Activated naive CD4-positive, alpha-beta T cell treated with anti-CD3 and anti-CD28 coated beads, Interleukin-2, amount 50 U/mL, for 72 hours (primary cell): ENCODE measurements around the gene IFIH1. TPM values are rescaled to one million over a fixed set of nuclear protein-coding genes. Genes with fewer than 3 reads are reported as not detected.
A peak's percentile ranks its signal among the peaks of the same experiment; 100 is the strongest.

ENCODE experiments used
- ATAC-seq, 2 donors: fragments of 150-1000 bp; cut with Tn5 transposase; 2 replicates each; pipeline ENCODE4 v1.10.0; 2021; ENCODE audit warnings: mild to moderate bottlenecking in 2 of 2, moderate library complexity in 2 of 2
- DNase-seq, 2 donors: peaks; one replicate each; pipeline ENCODE4 v3.0.0; 2021 to 2022; ENCODE audit warnings: low spot score in 2 of 2
- H3K27ac Mint-ChIP-seq, 2 donors: one replicate each; pipeline ENCODE4 v1.8.0; 2022; ENCODE audit warnings: mild to moderate bottlenecking in 2 of 2, mixed read lengths in 2 of 2
- H3K36me3 Mint-ChIP-seq, 2 donors: one replicate each; pipeline ENCODE4 v1.8.0; 2022; ENCODE audit warnings: mixed read lengths in 2 of 2
- H3K9me3 Mint-ChIP-seq, 2 donors: one replicate each; pipeline ENCODE4 v1.8.0; 2022; ENCODE audit warnings: mixed read lengths in 2 of 2
- total RNA-seq, 2 donors: library from RNA; stranded (reverse); gene quantifications; one replicate each; pipeline ENCODE4 v1.2.3, GENCODE V29; 2022

The IFIH1 gene
- total RNA-seq, 2 donors from 2014 or later: 29.2 to 39.1 TPM

DNA sequence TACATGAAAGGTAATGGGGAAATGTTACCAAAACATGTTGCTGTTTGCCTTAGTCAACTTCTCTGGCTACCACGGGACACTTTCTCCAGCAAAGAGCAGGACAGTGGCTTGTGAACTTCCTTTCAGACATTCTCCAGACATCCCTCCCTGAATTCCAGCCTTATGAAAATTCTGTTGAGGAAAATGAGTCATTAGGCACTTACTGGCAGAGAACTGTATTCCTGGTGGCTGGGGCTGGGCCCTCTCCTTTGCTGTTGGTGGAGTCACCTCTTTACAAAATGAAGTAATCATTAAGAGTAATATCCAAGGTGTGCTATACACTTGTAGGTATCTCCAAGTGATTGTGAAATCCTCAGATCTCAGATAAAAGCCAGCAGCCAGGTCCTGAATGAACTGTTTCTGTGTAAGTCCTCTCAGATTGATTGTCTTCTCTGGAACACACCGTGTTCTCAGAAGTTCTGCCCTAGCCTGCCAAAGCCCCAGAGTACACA, 73.9 kb downstream of the IFIH1 start:
- DNase-seq (no peak), ATAC-seq (no peak)
- no peaks in the 10 kb centered on the region for H3K36me3 Mint-ChIP-seq
- H3K27ac Mint-ChIP-seq: no peak overlapping the region
- no peaks in the 10 kb centered on the region for H3K9me3 Mint-ChIP-seq

DNA sequence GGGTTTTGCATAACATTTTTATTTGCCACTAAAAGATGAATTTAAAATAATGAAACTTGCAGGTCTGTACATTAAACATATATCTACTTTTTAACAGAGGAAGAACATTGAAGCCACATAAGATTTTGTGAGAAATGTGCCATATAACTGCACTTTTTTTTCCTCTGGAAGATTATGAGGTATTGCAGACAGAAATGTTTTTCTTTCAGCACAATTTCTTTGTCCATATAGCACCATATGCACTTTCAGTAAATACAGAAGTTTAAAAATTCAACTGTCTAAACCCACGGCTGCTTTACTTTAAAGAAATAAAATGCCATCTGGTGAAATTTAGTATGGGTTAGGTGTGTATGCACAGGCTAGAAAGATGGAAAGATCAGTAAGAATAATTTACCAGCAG, 74.8 kb downstream of the IFIH1 start:
- no peak for ATAC-seq
- Mint-ChIP-seq H3K27ac (no peak overlapping the region), H3K36me3 (no peaks in the 10 kb centered on the region), H3K9me3 (no peaks in the 10 kb centered on the region)
- no peak for DNase-seq

DNA sequence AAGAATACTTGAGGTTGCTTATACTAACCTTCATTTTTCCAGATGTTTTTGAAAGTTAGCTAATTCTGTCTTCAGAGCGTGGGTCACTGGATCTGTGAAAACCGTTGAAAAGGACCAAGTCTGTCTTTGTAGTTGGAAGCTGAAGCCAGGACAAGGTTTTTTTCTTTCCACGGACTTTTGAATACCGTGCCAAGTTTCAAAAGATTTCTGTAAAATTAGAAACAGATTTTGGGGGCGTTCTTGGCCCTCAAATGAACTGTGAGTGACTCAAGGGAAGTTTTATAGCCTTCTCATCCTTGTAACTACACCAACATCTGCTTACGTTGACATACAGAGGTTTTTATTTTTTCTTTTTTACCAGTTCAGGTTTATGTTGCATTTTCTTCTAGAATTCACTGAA, 75.2 kb downstream of the IFIH1 start, which contains the start of gene FAP:
TSS of gene FAP (minus strand) at position 152 of the 400 bp plus-strand sequence. CDS start at position 34, 118 bp downstream.
- Mint-ChIP-seq H3K36me3 (no peaks in the 10 kb centered on the region), H3K9me3 (no peaks in the 10 kb centered on the region), H3K27ac (no peak within 1 kb of the TSS)
- no peak for ATAC-seq
- DNase-seq: no peak

DNA sequence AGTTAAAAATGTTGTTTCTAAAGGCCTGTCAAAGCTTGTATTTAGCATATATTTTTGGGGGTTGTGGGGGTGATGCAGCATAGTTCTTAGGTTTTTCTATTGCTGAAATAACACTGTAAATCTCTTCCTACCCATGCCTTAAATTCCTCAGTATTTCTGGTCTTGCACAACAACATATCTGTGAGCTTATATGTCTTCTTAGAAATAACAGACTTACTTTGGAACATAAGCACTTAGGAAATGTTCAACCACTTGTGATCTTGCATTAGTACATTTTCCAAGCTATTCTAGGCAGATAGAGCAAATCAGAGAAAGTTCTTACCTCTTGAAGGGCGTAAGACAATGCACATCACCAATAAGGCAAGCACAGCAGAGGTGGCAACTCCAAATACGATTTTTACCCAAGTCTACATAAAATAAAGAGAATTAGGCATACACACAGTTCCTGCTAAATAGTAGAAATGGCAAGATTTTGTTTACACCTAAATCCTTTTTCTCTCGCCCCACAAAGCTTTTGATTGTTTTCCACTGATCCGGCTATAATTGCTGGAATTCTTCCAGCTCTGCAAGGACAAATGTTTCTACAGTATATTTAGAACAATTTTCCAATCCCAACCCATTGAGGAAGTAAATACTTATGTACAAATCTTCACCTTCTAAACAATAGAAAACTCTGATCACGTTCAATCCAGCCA, 75.8 kb downstream of the IFIH1 start:
- Mint-ChIP-seq H3K9me3 (no peaks in the 10 kb centered on the region), H3K36me3 (no peaks in the 10 kb centered on the region), H3K27ac (no peak overlapping the region)
- no peak for DNase-seq
- no peak for ATAC-seq

DNA sequence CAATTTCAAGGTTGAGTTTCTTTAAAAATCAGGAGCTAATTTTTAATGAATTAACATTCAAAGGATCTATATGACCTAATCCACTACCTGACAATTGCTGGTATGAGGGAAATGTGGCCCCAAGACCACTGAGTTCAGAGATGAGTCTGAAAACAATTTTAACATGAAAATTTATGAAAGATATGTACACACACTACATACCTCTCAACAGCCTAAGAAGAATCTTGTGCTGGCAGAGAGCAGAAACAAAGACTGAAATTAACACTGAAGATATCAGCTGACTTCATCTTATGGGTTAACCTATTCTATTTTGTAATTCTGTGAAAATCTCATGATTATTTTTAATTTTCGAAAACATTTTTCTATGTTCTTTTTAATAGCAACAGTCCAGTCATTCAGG, 76.9 kb downstream of the IFIH1 start:
- Mint-ChIP-seq H3K36me3 (no peaks in the 10 kb centered on the region), H3K27ac (no peak overlapping the region)

DNA sequence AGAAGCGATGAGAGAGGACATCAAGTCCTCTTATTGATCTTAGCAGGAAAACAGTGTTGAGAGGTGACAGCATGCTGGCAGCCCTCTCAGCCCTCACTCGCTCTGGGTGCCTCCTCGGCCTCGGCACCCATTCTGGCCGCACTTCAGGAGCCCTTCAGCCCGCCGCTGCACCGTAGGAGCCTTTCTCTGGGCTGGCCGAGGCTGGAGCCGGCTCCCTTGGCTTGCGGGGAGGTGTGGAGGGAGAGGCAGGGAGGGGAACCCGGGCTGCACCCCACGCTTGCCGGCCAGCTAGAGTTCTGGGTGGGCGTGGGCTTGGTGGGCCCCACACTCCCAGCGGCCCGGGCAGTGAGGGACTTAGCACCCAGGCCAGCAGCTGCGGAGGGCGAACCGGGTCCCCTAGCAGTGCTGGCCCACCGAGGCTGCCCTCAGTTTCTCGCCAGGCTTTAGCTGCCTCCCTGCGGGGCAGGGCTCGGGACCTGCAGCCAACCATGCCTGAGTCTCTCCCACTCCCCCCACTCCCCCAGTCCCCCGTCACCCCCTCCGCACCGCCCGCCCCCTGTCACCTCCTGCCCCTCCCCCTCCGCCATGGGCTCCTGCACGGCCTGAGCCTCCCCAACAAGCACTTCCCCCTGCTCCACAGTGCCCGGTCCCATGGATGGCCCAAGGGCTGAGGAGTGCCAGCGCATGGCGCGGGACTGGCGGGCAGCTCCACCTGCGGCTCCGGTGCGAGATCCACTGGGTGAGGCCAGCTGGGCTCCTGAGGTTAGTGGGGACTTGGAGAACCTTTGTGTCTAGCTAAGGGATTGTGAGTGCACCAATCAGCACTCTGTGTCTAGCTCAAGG, 83.6 kb downstream of the IFIH1 start:
- Mint-ChIP-seq H3K9me3 (no peaks in the 10 kb centered on the region), H3K36me3 (no peaks in the 10 kb centered on the region), H3K27ac (no peak overlapping the region)
- ATAC-seq: no peak
- DNase-seq: no peak

More for the DNA sequence above, 76.9 kb downstream of the IFIH1 start:
- no peak for DNase-seq
- no peak for ATAC-seq
- no peaks in the 10 kb centered on the region for H3K9me3 Mint-ChIP-seq

DNA sequence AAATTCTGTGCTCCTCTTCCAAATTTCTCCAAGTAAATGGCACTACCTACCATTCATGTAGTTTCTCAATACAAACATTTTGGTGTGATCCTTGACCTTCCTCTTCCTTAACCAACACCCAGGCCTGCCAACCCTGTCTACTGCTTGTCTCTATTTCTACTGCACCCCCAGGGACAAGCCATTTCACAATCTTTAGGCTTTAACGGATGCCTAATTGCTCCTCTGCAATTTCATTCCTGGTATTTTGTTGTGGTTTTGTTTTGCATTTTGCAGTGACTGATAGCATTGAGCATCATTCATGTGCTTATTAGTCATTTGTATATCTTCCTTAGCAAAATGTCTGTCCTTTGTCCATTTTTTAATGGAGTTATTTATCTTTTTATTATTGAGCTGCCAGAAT, 85.3 kb downstream of the IFIH1 start:
- no peaks in the 10 kb centered on the region for H3K36me3 Mint-ChIP-seq
- H3K9me3 Mint-ChIP-seq: no peaks in the 10 kb centered on the region
- H3K27ac Mint-ChIP-seq: no peak overlapping the region
- DNase-seq: no peak
- no peak for ATAC-seq

- ATAC-seq (no peak), DNase-seq (no peak)
- no peaks in the 10 kb centered on the region for H3K9me3 Mint-ChIP-seq
- no peak overlapping the region for H3K27ac Mint-ChIP-seq
- H3K36me3 Mint-ChIP-seq: no peaks in the 10 kb centered on the region
Observed at GRCh38 chr2:162232671-162233070, 85.8 kb downstream of the IFIH1 start.

DNA sequence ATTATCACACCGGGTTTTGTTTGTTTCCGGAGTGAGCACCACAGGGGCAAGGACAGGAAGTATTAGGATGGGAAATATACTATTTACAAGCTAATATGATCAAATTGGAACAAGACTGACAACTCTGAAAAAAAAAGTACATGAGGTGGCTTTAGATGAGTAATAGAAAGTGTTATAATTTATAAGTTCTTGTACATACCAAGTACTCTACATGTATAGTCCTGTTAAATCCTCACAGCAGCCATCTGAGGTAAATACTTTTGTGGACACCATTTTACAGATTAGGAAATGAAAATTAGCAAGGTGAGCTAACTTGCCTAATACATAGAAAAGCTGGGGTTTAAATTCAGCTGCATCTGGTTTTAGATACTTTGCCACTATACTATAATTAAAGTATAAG, 86.5 kb downstream of the IFIH1 start:
- Mint-ChIP-seq H3K36me3 (no peaks in the 10 kb centered on the region), H3K27ac (no peak overlapping the region), H3K9me3 (no peaks in the 10 kb centered on the region)
- no peak for DNase-seq
- no peak for ATAC-seq

GRCh38 chr2:162230761-162231160, 87.7 kb downstream of the IFIH1 start:
- no peak for DNase-seq
- H3K36me3 Mint-ChIP-seq: no peaks in the 10 kb centered on the region
- ATAC-seq: no peak
- no peaks in the 10 kb centered on the region for H3K9me3 Mint-ChIP-seq
- H3K27ac Mint-ChIP-seq: no peak overlapping the region

DNA sequence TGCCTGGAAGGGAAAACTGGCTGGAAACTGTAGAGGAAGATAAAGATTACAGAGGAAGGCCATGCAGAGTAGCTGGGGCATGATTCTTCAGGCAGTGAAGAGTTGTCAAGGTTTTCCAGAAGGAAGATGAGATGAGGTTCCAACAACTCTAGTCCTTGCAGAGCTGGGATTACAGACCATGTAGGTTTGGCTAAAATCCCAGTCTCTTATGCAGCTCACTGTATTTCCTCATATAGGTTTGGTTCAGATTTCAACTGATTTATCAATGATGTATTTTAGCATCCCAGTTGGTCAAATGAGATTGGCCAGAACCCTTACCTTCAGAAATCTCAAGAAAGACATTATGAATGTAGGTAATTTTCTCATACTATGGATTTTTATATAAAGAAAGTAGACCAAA, 91.6 kb downstream of the IFIH1 start:
- ATAC-seq: no peak
- DNase-seq: no peak
- Mint-ChIP-seq H3K9me3 (no peaks in the 10 kb centered on the region), H3K36me3 (no peaks in the 10 kb centered on the region), H3K27ac (no peak overlapping the region)

DNA sequence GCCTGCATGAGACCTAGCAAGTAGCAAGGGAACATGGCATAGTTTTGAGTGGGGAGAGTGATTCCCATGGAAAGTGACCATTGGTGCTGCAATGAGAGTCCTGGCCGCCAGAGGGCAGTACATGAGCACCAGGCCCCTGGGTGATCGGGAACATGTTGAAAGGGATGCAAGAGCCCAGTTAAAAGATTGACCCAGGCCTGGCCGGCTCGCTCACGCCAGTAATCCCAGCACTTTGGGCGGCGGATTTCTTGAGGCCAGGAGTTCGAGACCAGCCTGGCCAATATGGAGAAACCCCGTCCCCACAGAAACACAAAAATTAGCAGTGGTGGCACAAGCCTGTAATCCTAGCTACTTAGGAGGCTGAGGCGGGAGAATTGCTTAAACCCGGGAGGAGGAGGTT, 97.4 kb downstream of the IFIH1 start:
- no peaks in the 10 kb centered on the region for H3K9me3 Mint-ChIP-seq
- DNase-seq: peak; percentile 59 to 73
- peak; percentile 65 to 76 for ATAC-seq

DNA sequence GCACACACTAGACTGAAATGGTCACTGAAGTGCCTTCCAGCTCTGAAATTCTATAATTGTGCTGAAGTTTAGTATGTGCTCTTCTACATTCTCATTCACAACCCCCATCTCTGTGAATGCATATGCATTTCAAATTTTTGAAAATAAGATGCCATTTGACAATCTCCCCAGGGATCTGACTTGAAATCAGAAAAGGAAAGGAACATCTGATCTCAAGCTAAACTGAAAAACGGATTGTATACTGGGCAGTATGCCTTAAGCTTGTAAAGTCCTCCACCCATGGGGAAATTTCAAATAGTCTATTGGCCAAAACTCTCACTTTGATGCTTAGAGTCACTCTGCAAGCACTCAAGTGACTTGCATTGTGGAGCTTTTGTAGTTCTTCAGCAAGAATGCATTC, 98.1 kb downstream of the IFIH1 start:
- Mint-ChIP-seq H3K36me3 (no peaks in the 10 kb centered on the region), H3K9me3 (no peaks in the 10 kb centered on the region), H3K27ac (no peak overlapping the region)
- ATAC-seq: no peak
- DNase-seq: no peak

More for the DNA sequence above, 97.4 kb downstream of the IFIH1 start:
- no peaks in the 10 kb centered on the region for H3K36me3 Mint-ChIP-seq
- H3K27ac Mint-ChIP-seq: no peak overlapping the region

DNA sequence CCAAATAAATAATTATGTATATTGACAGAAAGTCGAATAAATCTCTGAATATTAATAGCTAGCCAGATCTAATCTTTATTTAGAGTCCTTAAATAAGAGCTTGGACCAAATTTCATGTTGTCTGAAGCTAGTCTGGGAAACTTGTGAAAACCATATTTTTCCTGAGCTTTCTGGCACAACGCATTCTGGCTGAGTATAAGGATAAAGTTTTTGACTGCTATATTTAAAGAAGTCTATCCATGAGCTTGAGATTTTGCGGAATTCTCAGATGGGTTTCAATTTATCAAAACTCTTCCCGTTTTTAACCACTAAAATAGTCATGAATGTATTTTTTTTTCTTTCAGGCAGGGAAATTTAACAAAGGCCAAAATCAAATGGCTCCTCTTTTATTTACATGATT, 99.1 kb downstream of the IFIH1 start:
- DNase-seq: no peak
- Mint-ChIP-seq H3K27ac (no peak overlapping the region), H3K9me3 (no peaks in the 10 kb centered on the region), H3K36me3 (no peaks in the 10 kb centered on the region)
- no peak for ATAC-seq

GRCh38 chr2:162217598-162217997, 100.9 kb downstream of the IFIH1 start:
- DNase-seq (no peak), ATAC-seq (no peak)
- H3K27ac Mint-ChIP-seq: no peak overlapping the region
- no peaks in the 10 kb centered on the region for H3K36me3 Mint-ChIP-seq
- H3K9me3 Mint-ChIP-seq: no peaks in the 10 kb centered on the region
